Spleen (tissue), 7 donors: Measurements from ENCODE around the gene FOXC1.

Source experiments
- POLR2A ChIP-seq, 3 donors: fragments of 450-650 bp; IDR thresholded peaks; one replicate each; pipeline ENCODE4 v1.5.1; 2017; ENCODE audit warnings: antibody characterized with exemption in 3 of 3, mild to moderate bottlenecking in 1 of 3
- TF ChIP-seq, protein P1 (sequence below), 11 experiments: fragments of 200-600 bp in 7 of 11; fragments of 450-650 bp in 4 of 11; sonication (generic) in 4 of 11; IDR thresholded peaks in 8 of 11; conservative IDR thresholded peaks in 3 of 11; 1 replicate in 7 of 11; 2 replicates in 4 of 11; pipeline versions ENCODE4 v1.4.0 to v1.8.0; 2016 to 2021; ENCODE audit warnings: antibody characterized with exemption in 11 of 11, inconsistent platforms in 4 of 11, mild to moderate bottlenecking in 1 of 11
- donor health status: DM: no; HTN: no; CAD: no; lungs with moderate emphysema.
- donor health status: DM: no; HTN: no; CAD: no.
- donor health status: DM: no; HTN: no; CAD: no.

DNA sequence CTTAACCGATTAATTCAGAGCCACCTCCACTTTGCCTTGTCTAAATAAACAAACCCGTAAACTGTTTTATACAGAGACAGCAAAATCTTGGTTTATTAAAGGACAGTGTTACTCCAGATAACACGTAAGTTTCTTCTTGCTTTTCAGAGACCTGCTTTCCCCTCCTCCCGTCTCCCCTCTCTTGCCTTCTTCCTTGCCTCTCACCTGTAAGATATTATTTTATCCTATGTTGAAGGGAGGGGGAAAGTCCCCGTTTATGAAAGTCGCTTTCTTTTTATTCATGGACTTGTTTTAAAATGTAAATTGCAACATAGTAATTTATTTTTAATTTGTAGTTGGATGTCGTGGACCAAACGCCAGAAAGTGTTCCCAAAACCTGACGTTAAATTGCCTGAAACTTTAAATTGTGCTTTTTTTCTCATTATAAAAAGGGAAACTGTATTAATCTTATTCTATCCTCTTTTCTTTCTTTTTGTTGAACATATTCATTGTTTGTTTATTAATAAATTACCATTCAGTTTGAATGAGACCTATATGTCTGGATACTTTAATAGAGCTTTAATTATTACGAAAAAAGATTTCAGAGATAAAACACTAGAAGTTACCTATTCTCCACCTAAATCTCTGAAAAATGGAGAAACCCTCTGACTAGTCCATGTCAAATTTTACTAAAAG is 2.7 kb downstream of the FOXC1 start:
- TF ChIP-seq, protein P1, sequence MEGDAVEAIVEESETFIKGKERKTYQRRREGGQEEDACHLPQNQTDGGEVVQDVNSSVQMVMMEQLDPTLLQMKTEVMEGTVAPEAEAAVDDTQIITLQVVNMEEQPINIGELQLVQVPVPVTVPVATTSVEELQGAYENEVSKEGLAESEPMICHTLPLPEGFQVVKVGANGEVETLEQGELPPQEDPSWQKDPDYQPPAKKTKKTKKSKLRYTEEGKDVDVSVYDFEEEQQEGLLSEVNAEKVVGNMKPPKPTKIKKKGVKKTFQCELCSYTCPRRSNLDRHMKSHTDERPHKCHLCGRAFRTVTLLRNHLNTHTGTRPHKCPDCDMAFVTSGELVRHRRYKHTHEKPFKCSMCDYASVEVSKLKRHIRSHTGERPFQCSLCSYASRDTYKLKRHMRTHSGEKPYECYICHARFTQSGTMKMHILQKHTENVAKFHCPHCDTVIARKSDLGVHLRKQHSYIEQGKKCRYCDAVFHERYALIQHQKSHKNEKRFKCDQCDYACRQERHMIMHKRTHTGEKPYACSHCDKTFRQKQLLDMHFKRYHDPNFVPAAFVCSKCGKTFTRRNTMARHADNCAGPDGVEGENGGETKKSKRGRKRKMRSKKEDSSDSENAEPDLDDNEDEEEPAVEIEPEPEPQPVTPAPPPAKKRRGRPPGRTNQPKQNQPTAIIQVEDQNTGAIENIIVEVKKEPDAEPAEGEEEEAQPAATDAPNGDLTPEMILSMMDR (IDR thresholded peaks at IDR 0.05 in 8 of 11, conservative IDR thresholded peaks at IDR 0.05 in 3 of 11): no peak
- no peak for TF ChIP-seq POLR2A (IDR thresholded peaks at IDR 0.05)
